Measurements from ENCODE around the gene SKAP1.

DNA sequence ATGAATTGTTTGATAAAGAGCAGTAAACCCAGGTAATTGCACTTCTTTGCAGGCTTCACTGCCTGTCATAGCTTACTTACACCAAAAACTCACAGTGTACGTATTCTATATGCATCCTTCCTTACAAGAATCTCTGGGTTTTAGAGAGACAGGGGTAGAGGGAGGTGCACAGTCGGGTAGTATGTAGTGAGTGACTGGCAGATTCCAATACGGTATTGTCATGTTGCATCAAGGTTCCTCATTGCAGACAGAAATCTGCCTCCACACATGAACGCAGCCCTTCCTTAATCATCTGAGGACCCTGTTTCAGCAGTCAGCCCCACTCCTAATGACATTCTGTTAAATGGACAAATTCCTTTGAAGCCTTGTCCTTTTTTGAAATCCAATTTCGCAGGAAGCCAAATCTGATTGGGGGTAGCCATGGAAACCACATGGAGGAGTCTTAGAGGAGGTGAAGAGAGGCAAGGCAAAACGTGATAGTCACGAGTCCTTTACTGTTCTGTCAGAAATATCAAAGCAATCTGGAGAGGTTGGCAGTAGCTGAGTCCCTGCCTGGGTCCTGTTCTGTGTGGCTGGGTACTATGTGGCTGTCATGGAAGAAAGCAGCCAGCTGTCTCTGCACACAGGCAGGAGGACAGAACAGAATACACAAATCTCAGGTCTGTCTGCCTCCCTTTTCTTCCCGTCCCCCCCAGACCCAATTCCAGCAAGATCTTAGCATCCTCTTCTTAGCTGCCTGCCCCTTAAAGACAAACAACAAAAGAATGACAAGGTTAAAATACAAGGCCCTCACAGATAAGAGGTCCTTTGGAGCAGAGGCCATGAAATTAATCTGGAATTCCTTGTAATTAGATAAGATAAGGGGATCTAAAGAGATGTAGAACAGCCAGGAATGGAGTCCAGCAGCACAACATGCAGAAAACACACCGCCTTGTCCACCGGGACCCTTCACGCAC is 3.1 kb upstream of the SKAP1 start:
- no peak for TF ChIP-seq CTCF (conservative IDR thresholded peaks at IDR 0.05; ENCODE audit: low read length)
- TF ChIP-seq EZH2phosphoT487 (IDR thresholded peaks at IDR 0.05; ENCODE audit: borderline replicate concordance, low read depth, low read length): no peak

Measured in OCI-LY7 (cell line).